ENCODE measurements around the gene PRKCZ. TPM values are rescaled to one million over a fixed set of nuclear protein-coding genes. Genes with fewer than 3 reads are reported as not detected.

PRKCZ gene
- total RNA-seq, 1 experiment from 2014 or later, result 56.8 TPM

DNA sequence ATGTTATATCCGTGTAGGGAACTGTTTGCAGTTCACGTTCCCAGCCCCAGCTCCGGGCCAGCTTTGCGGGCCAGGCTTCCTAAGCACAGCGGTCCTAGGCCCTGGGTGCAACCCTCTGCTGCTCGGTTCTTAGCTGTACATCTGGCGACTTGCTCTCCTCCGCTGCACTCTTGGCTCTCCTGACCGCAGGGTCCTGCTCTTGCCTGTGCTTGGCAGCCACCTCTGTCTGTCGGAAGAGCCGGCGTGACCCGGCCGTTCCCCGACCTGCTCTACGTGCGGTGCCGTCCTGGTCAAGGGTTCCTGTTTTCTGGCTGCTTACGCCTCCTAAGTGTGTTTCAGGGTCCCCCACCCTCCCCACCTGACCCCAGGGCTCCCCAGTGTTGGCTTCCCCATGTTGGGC lies 107.6 kb downstream of the PRKCZ start:
- no peaks in the 10 kb centered on the region for H3F3A ChIP-seq (ENCODE audit: low read length, unreplicated experiment)
- no peaks in the 10 kb centered on the region for H4K20me1 ChIP-seq (ENCODE audit: low read length)
- H3K9me2 ChIP-seq (replicated peaks; ENCODE audit: low read length), result no peaks in the 10 kb centered on the region
- H3K9me3 ChIP-seq (ENCODE audit: low read length), result no peaks in the 10 kb centered on the region
- H2AFZ ChIP-seq (ENCODE audit: low read length), result no peak overlapping the region
- no peak for TF ChIP-seq CTCF (conservative IDR thresholded peaks at IDR 0.05; ENCODE audit: low read depth, low read length)
- no peaks in the 10 kb centered on the region for H3K4me1 ChIP-seq (ENCODE audit: insufficient read depth, low read length)
- DNase-seq, result no peak
- H3K4me3 ChIP-seq (ENCODE audit: low read length), result no peak overlapping the region
- H3K79me2 ChIP-seq (ENCODE audit: low read length), result no peaks in the 10 kb centered on the region
- ATAC-seq, result no peak
- no peak overlapping the region for H3K4me2 ChIP-seq (ENCODE audit: low read length)
- no peak overlapping the region for H3K27ac ChIP-seq (ENCODE audit: low read length)
- CTCF ChIA-PET, result interaction anchor here (0.9 kb wide), 1 partner anchor 18 kb away, joined by 3 read pairs; no protein-coding TSS in a partner anchor
- intact Hi-C loops (cut with micrococcal nuclease), result no loop called here
- H3K27me3 ChIP-seq (ENCODE audit: low read length), result no peaks in the 10 kb centered on the region
- POLR2A ChIA-PET (ENCODE audit: unreplicated experiment), result no interaction called here
- H3K9ac ChIP-seq (ENCODE audit: low read length), result no peak overlapping the region
- H3K36me3 ChIP-seq (ENCODE audit: low read depth, low read length), result peaks cover 14% of the 10 kb centered on the region
- no TSS peak for BruUV-seq (replicated peaks)

- no peaks in the 10 kb centered on the region for H3F3A ChIP-seq (ENCODE audit: low read length, unreplicated experiment)
- H3K4me1 ChIP-seq (ENCODE audit: insufficient read depth, low read length), result no peaks in the 10 kb centered on the region
- no peak overlapping the region for H3K27ac ChIP-seq (ENCODE audit: low read length)
- no peaks in the 10 kb centered on the region for H3K9me3 ChIP-seq (ENCODE audit: low read length)
- H3K9ac ChIP-seq (ENCODE audit: low read length), result no peak overlapping the region
- ATAC-seq (no peak), DNase-seq (no peak)
- ChIA-PET POLR2A (ENCODE audit: unreplicated experiment) (no interaction called here), CTCF (interaction anchor here (0.9 kb wide), 1 partner anchor 18 kb away, joined by 3 read pairs; no protein-coding TSS in a partner anchor)
- intact Hi-C loops (cut with micrococcal nuclease), result no loop called here
- H3K9me2 ChIP-seq (replicated peaks; ENCODE audit: low read length), result no peaks in the 10 kb centered on the region
- no peaks in the 10 kb centered on the region for H3K27me3 ChIP-seq (ENCODE audit: low read length)
- H4K20me1 ChIP-seq (ENCODE audit: low read length), result no peaks in the 10 kb centered on the region
- no peak overlapping the region for H2AFZ ChIP-seq (ENCODE audit: low read length)
- no peak overlapping the region for H3K4me3 ChIP-seq (ENCODE audit: low read length)
- no peak overlapping the region for H3K4me2 ChIP-seq (ENCODE audit: low read length)
- no TSS peak for BruUV-seq (replicated peaks)
- no peak for TF ChIP-seq EZH2 (IDR thresholded peaks at IDR 0.05; ENCODE audit: low read length, unreplicated experiment)
- TF ChIP-seq CTCF (conservative IDR thresholded peaks at IDR 0.05; ENCODE audit: low read depth, low read length), result no peak
- TF ChIP-seq EZH2phosphoT487 (IDR thresholded peaks at IDR 0.05; ENCODE audit: borderline replicate concordance, low read length), result no peak
- no peaks in the 10 kb centered on the region for H3K79me2 ChIP-seq (ENCODE audit: low read length)
- H3K36me3 ChIP-seq (ENCODE audit: low read depth, low read length), result peaks cover 17% of the 10 kb centered on the region
Measured at GRCh38 chr1:2158272-2158671, 108.1 kb downstream of the PRKCZ start.

GRCh38 chr1:2159124-2159523 lies 108.9 kb downstream of the PRKCZ start:
- DNase-seq, result no peak
- H2AFZ ChIP-seq (ENCODE audit: low read length), result no peak overlapping the region
- ChIA-PET CTCF (no interaction called here), POLR2A (ENCODE audit: unreplicated experiment) (no interaction called here)
- H3K4me2 ChIP-seq (ENCODE audit: low read length), result no peak overlapping the region
- H3K9me3 ChIP-seq (ENCODE audit: low read length), result no peaks in the 10 kb centered on the region
- ATAC-seq, result no peak
- intact Hi-C loops (cut with micrococcal nuclease), result no loop called here
- H3K79me2 ChIP-seq (ENCODE audit: low read length), result no peaks in the 10 kb centered on the region
- no peaks in the 10 kb centered on the region for H3F3A ChIP-seq (ENCODE audit: low read length, unreplicated experiment)
- H3K4me1 ChIP-seq (ENCODE audit: insufficient read depth, low read length), result no peaks in the 10 kb centered on the region
- BruUV-seq (replicated peaks), result no TSS peak
- TF ChIP-seq CTCF (conservative IDR thresholded peaks at IDR 0.05; ENCODE audit: low read depth, low read length) (no peak), EZH2phosphoT487 (IDR thresholded peaks at IDR 0.05; ENCODE audit: borderline replicate concordance, low read length) (no peak), EZH2 (IDR thresholded peaks at IDR 0.05; ENCODE audit: low read length, unreplicated experiment) (no peak)
- peaks cover 15% of the 10 kb centered on the region for H3K36me3 ChIP-seq (ENCODE audit: low read depth, low read length)
- H3K4me3 ChIP-seq (ENCODE audit: low read length), result no peak overlapping the region
- H4K20me1 ChIP-seq (ENCODE audit: low read length), result no peaks in the 10 kb centered on the region
- no peak overlapping the region for H3K9ac ChIP-seq (ENCODE audit: low read length)
- H3K27me3 ChIP-seq (ENCODE audit: low read length), result no peaks in the 10 kb centered on the region
- H3K27ac ChIP-seq (ENCODE audit: low read length), result no peak overlapping the region
- H3K9me2 ChIP-seq (replicated peaks; ENCODE audit: low read length), result no peaks in the 10 kb centered on the region

Measured in PC-3 (cell line).